ENCODE data around the gene SOX5.

SOX5 gene

DNA sequence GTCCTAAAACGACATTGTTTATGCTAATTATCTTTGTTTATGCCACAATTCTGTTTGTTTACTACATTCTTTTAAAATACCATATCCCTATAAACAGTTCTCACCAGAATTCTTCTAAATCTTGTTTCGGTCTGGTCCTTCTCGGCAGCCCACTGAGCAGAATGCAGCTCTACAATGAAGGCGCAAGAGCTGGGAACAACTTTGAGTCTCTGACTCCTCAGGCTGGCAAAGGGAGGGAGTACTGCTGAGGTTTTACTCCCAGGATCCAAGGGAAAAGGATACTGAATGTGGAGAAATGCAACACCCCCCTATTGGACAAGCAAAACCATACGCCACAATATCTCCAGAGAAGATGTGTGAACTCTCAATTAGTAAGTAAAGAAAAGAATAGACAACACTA lies 5.4 kb downstream of the SOX5 start:
- no peak overlapping the region for H2AK5ac ChIP-seq (ENCODE audit: low read length)
- H3K27ac ChIP-seq (ENCODE audit: low read depth, low read length), result no peak overlapping the region
- no peak overlapping the region for H3K4me2 ChIP-seq (ENCODE audit: low read length)
- H4K8ac ChIP-seq (ENCODE audit: low read depth, low read length), result no peak overlapping the region
- H4K91ac ChIP-seq (ENCODE audit: low read depth, low read length), result no peak overlapping the region
- H2AFZ ChIP-seq (ENCODE audit: insufficient read depth, low read length, poor library complexity), result no peak overlapping the region
- H3K4me3 ChIP-seq (ENCODE audit: low read depth, low read length), result no peak overlapping the region
- H3K4ac ChIP-seq (ENCODE audit: low read depth, low read length), result no peak overlapping the region
- no peak overlapping the region for H2BK5ac ChIP-seq (ENCODE audit: low read depth, low read length, poor library complexity)
- no peak overlapping the region for H3K23ac ChIP-seq (ENCODE audit: low read length)
- no peak overlapping the region for H4K12ac ChIP-seq (ENCODE audit: low read depth, low read length)
- H3K18ac ChIP-seq (ENCODE audit: low read length), result no peak overlapping the region
- no peaks in the 10 kb centered on the region for H3K36me3 ChIP-seq (ENCODE audit: control insufficient read depth in 1 of 2, insufficient read depth in 2 of 2, low read length in 2 of 2)
- no peaks in the 10 kb centered on the region for H3K9me3 ChIP-seq (ENCODE audit: insufficient read depth, low read depth, low read length)
- no peaks in the 10 kb centered on the region for H3K79me2 ChIP-seq (ENCODE audit: control insufficient read depth, insufficient read depth, low read length, poor library complexity)
- peaks cover 0 to 2% of the 10 kb centered on the region in 2 experiments for H3K4me1 ChIP-seq (ENCODE audit: control insufficient read depth in 1 of 2, insufficient read depth in 2 of 2, low read length in 2 of 2)
- H3K79me1 ChIP-seq (ENCODE audit: low read length), result no peaks in the 10 kb centered on the region
- WGBS (ENCODE audit: extremely low coverage, insufficient coverage, insufficient read length), result no CpG with 5 or more reads among the region's 5 CpGs
- H2BK120ac ChIP-seq (ENCODE audit: insufficient read depth, low read length, poor library complexity), result no peak overlapping the region
- H3K14ac ChIP-seq (ENCODE audit: low read length), result no peak overlapping the region
- DNase-seq, result no peak
- H3K9ac ChIP-seq (ENCODE audit: low read length), result no peak overlapping the region
- no peak overlapping the region for H2BK12ac ChIP-seq (ENCODE audit: low read length)
- H3K27me3 ChIP-seq (ENCODE audit: insufficient read depth, low read length), result no peaks in the 10 kb centered on the region

GRCh38 chr12:23942841-23943240 lies 6.6 kb downstream of the SOX5 start:
- no peak overlapping the region for H2AK5ac ChIP-seq (ENCODE audit: low read length)
- WGBS (ENCODE audit: extremely low coverage, insufficient coverage, insufficient read length), result no CpG with 5 or more reads among the region's 4 CpGs
- H3K79me1 ChIP-seq (ENCODE audit: low read length), result no peaks in the 10 kb centered on the region
- no peak overlapping the region for H2BK120ac ChIP-seq (ENCODE audit: insufficient read depth, low read length, poor library complexity)
- no peak for DNase-seq
- no peak overlapping the region for H2AFZ ChIP-seq (ENCODE audit: insufficient read depth, low read length, poor library complexity)
- H3K4ac ChIP-seq (ENCODE audit: low read depth, low read length), result no peak overlapping the region
- H3K4me1 ChIP-seq (ENCODE audit: control insufficient read depth in 1 of 2, insufficient read depth in 2 of 2, low read length in 2 of 2), result peaks cover 0 to 2% of the 10 kb centered on the region in 2 experiments
- no peaks in the 10 kb centered on the region for H3K36me3 ChIP-seq (ENCODE audit: control insufficient read depth in 1 of 2, insufficient read depth in 2 of 2, low read length in 2 of 2)
- H4K91ac ChIP-seq (ENCODE audit: low read depth, low read length), result no peak overlapping the region
- no peak overlapping the region for H3K18ac ChIP-seq (ENCODE audit: low read length)
- no peak overlapping the region for H2BK5ac ChIP-seq (ENCODE audit: low read depth, low read length, poor library complexity)
- H3K4me2 ChIP-seq (ENCODE audit: low read length), result no peak overlapping the region
- no peak overlapping the region for H3K14ac ChIP-seq (ENCODE audit: low read length)
- no peak overlapping the region for H2BK12ac ChIP-seq (ENCODE audit: low read length)
- no peaks in the 10 kb centered on the region for H3K79me2 ChIP-seq (ENCODE audit: control insufficient read depth, insufficient read depth, low read length, poor library complexity)
- H3K4me3 ChIP-seq (ENCODE audit: low read depth, low read length), result no peak overlapping the region
- H3K27ac ChIP-seq (ENCODE audit: low read depth, low read length), result no peak overlapping the region
- H4K8ac ChIP-seq (ENCODE audit: low read depth, low read length), result no peak overlapping the region
- H3K23ac ChIP-seq (ENCODE audit: low read length), result no peak overlapping the region
- H3K9me3 ChIP-seq (ENCODE audit: insufficient read depth, low read depth, low read length), result no peaks in the 10 kb centered on the region
- no peak overlapping the region for H4K12ac ChIP-seq (ENCODE audit: low read depth, low read length)
- H3K9ac ChIP-seq (ENCODE audit: low read length), result no peak overlapping the region
- H3K27me3 ChIP-seq (ENCODE audit: insufficient read depth, low read length), result no peaks in the 10 kb centered on the region

- Histone ChIP-seq H3K4ac (ENCODE audit: low read depth, low read length) (no peak overlapping the region), H3K4me3 (ENCODE audit: low read depth, low read length) (no peak overlapping the region), H3K9ac (ENCODE audit: low read length) (no peak overlapping the region), H3K36me3 (ENCODE audit: control insufficient read depth in 1 of 2, insufficient read depth in 2 of 2, low read length in 2 of 2) (no peaks in the 10 kb centered on the region), H2AK5ac (ENCODE audit: low read length) (no peak overlapping the region), H2BK5ac (ENCODE audit: low read depth, low read length, poor library complexity) (no peak overlapping the region), H4K91ac (ENCODE audit: low read depth, low read length) (no peak overlapping the region), H3K79me1 (ENCODE audit: low read length) (no peaks in the 10 kb centered on the region), H3K27ac (ENCODE audit: low read depth, low read length) (no peak overlapping the region), H3K9me3 (ENCODE audit: insufficient read depth, low read depth, low read length) (no peaks in the 10 kb centered on the region), H4K12ac (ENCODE audit: low read depth, low read length) (no peak overlapping the region), H3K79me2 (ENCODE audit: control insufficient read depth, insufficient read depth, low read length, poor library complexity) (no peaks in the 10 kb centered on the region), H2AFZ (ENCODE audit: insufficient read depth, low read length, poor library complexity) (no peak overlapping the region), H3K14ac (ENCODE audit: low read length) (no peak overlapping the region), H3K27me3 (ENCODE audit: insufficient read depth, low read length) (no peaks in the 10 kb centered on the region), H3K23ac (ENCODE audit: low read length) (no peak overlapping the region), H3K18ac (ENCODE audit: low read length) (no peak overlapping the region), H3K4me1 (ENCODE audit: control insufficient read depth in 1 of 2, insufficient read depth in 2 of 2, low read length in 2 of 2) (peaks cover 0 to 2% of the 10 kb centered on the region in 2 experiments), H2BK12ac (ENCODE audit: low read length) (no peak overlapping the region), H3K4me2 (ENCODE audit: low read length) (no peak overlapping the region), H4K8ac (ENCODE audit: low read depth, low read length) (no peak overlapping the region), H2BK120ac (ENCODE audit: insufficient read depth, low read length, poor library complexity) (no peak overlapping the region)
- no CpG with 5 or more reads among the region's 1 CpG for WGBS (ENCODE audit: extremely low coverage, insufficient coverage, insufficient read length)
- no peak for DNase-seq
Observed at GRCh38 chr12:23941780-23942179, 7.7 kb downstream of the SOX5 start.

DNA sequence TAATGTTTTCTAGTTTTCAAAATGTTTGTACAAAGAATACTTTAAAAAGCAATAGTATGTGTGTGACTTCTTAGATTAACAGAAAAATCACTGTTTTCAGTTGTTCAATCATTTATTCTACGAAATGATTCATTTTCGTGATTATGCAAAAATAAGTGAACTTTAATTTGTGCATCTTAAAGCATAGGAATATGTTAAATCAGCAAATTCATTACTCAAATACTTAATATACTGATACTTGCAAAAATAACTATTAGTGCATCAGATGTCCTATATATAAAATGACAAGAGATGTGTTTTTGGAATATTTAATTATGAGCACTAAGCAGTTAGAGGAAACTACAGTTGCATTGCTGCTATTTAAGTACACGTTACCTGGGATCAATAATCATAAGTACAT lies 11.0 kb downstream of the SOX5 start:
- no peak overlapping the region for H2AFZ ChIP-seq (ENCODE audit: insufficient read depth, low read length, poor library complexity)
- no peak overlapping the region for H3K4ac ChIP-seq (ENCODE audit: low read depth, low read length)
- no peak overlapping the region for H3K18ac ChIP-seq (ENCODE audit: low read length)
- H3K4me1 ChIP-seq (ENCODE audit: control insufficient read depth in 1 of 2, insufficient read depth in 2 of 2, low read length in 2 of 2), result no peaks in the 10 kb centered on the region
- H3K9ac ChIP-seq (ENCODE audit: low read length), result no peak overlapping the region
- DNase-seq, result no peak
- H4K91ac ChIP-seq (ENCODE audit: low read depth, low read length), result no peak overlapping the region
- H3K79me1 ChIP-seq (ENCODE audit: low read length), result no peaks in the 10 kb centered on the region
- no peaks in the 10 kb centered on the region for H3K36me3 ChIP-seq (ENCODE audit: control insufficient read depth in 1 of 2, insufficient read depth in 2 of 2, low read length in 2 of 2)
- no peaks in the 10 kb centered on the region for H3K9me3 ChIP-seq (ENCODE audit: insufficient read depth, low read depth, low read length)
- H2BK12ac ChIP-seq (ENCODE audit: low read length), result no peak overlapping the region
- H2BK5ac ChIP-seq (ENCODE audit: low read depth, low read length, poor library complexity), result no peak overlapping the region
- no peak overlapping the region for H3K4me2 ChIP-seq (ENCODE audit: low read length)
- no peak overlapping the region for H3K4me3 ChIP-seq (ENCODE audit: low read depth, low read length)
- H3K27ac ChIP-seq (ENCODE audit: low read depth, low read length), result no peak overlapping the region
- H2AK5ac ChIP-seq (ENCODE audit: low read length), result no peak overlapping the region
- no peak overlapping the region for H4K12ac ChIP-seq (ENCODE audit: low read depth, low read length)
- H3K79me2 ChIP-seq (ENCODE audit: control insufficient read depth, insufficient read depth, low read length, poor library complexity), result no peaks in the 10 kb centered on the region
- WGBS (ENCODE audit: extremely low coverage, insufficient coverage, insufficient read length), result no CpG with 5 or more reads among the region's 3 CpGs
- no peak overlapping the region for H3K23ac ChIP-seq (ENCODE audit: low read length)
- H3K14ac ChIP-seq (ENCODE audit: low read length), result no peak overlapping the region
- H4K8ac ChIP-seq (ENCODE audit: low read depth, low read length), result no peak overlapping the region
- no peak overlapping the region for H2BK120ac ChIP-seq (ENCODE audit: insufficient read depth, low read length, poor library complexity)
- H3K27me3 ChIP-seq (ENCODE audit: insufficient read depth, low read length), result no peaks in the 10 kb centered on the region
